ENCODE results near the gene PRSS8.
A peak's percentile ranks its signal among the peaks of the same experiment; 100 is the strongest.

The PRSS8 gene

DNA sequence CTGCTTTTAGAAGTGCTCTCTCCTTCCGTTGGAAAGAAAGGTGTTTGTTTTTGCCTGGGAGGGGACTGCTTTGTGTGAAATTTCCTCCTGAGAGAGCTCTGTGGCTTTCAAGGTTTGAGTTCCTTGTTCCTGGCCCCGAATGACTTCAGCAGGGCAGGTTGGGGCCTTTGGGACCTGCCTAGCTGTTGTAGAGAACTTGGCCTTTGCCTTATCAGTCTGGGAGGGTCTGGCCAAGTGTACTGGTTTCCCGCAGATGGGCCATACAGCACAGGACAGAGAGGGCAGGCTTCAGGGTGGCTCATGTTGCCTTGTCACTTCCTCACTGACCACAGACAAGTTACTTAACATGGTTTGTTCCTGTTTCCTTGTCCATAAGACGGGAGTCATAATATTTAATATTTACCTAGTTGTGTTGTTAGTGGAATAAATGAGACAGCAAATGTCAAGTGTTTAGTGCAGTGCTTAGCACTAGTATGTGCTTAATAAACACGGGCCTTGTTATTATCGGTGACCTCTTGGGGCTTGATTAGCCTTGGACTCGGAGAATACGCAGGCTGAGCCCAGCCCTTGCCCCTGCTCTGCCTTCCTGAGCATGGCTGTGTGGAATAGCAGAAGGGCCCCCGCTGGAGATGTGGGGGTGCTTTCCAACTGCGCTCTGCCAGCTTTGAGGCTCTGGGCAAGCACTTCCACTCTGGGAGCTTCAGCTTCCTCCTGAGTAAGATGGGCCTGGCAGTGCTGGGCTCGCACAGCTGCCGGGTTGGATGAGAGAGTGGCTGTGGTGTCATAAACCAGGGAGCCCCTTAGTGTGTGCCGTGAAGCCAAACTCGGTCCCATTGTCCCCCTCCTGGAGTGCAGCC, 6.6 kb downstream of the PRSS8 start:
- no peak for DNase-seq

GRCh38 chr16:31127182-31127581, 8.3 kb downstream of the PRSS8 start:
- DNase-seq: no peak

- no peak for DNase-seq
These were observed 9.7 kb downstream of the PRSS8 start for GRCh38 chr16:31125844-31126243.

- no peak for DNase-seq
These were observed 15.4 kb downstream of the PRSS8 start for GRCh38 chr16:31120129-31120528.

DNA sequence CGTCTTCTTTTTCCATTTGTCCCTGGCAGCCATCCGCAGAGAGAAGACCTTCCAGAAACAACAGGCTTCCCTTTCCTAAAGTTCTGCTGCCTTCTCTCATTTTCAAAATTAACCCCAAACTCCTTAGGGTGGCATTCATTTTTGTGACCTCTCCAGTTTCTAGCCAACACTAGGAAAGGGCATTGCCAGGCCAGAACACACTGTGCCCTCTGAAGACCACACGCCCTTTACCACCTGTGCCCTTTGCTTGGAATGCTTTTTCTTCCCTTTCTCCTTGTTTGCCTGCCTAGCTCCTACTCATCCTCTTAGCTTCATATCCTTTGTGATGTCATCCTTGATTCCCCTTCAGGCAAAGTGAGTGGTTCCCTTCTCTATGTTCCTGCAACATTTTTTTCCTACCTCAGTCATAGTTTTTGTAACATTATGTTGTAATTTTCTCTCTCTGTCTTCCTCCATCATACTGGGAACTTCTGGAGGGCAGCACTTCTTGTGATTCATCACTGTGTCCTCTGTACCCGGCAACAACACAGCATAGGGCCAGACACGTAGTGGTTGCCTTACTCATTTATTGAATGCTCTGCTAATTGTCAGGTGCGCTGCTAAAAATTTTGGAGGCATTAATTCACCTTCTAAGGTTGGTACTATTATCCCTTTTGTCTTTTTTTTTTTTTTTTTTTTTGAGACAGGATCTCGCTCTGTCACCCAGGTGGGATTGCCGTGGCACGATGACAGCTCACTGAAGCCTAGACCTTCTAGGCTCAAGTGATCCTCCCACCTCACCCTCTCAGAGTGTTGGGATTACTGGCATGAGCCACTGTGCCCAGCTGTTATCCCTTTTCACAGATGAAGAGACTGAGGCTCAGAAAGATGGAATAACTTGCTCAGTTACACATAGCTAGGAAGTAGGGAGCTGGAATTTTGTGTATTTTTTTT, 17.0 kb downstream of the PRSS8 start:
- DNase-seq: peak; percentile 24

DNA sequence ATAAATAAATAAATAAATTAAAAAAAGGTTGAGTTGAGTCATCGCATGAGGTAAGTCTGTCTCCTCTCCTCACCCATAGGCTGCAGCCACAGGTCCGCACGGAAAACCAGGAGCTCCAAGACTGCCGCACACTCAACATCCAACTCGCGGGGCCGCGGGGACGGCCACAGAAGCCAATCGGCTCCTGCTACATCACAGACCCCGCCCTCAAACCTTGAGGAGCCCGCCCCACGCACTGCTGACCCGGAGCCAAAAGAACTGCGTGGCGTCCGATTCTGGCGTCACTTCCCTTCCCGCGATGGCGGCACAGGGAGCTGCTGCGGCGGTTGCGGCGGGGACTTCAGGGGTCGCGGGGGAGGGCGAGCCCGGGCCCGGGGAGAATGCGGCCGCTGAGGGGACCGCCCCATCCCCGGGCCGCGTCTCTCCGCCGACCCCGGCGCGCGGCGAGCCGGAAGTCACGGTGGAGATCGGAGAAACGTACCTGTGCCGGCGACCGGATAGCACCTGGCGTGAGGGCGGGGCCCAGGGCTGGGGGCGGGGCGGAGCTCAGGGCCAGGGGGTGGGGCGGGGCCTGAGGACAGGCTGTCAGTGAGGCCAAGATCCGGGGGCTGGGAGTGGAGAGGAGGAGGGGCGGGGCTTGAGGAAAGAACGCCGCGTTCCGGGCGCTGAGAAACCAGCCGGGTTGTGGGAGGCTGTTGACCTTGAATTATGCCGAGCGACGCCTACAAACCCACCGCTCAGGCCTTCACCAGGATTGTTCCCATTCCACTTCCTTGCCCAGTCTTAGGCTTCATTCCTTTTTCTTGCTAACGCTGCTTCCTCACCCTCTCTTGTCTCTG, 17.9 kb downstream of the PRSS8 start, which contains the start of gene KAT8:
TSS of gene KAT8 (plus strand) at position 281 of the 839 bp plus-strand sequence. CDS start at position 299, 18 bp downstream.
- DNase-seq: peak; percentile 98

GRCh38 chr16:31114468-31114867, 21.1 kb downstream of the PRSS8 start:
- no peak for DNase-seq

GRCh38 chr16:31113121-31114120, 22.1 kb downstream of the PRSS8 start:
- no peak for DNase-seq

DNA sequence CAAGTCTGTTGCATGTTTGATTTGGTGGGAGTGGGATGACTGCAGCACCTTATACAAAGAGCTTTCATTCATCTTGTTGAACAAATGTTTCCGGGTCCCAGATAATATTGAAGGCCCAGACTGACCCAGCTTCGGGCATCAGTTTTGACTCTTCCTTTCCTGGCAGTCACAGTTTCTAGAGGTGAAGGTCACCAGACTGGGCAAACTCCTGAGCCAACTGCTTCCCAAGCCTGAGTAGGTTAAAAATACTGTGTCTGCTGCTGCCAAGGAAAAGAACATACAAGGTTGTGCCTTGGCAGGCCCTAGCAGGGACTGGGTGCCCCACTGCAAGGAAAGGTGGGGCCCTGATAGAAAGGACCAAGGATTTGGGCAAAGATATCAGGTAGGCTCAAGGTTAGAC, 22.8 kb downstream of the PRSS8 start:
- DNase-seq: no peak

DNA sequence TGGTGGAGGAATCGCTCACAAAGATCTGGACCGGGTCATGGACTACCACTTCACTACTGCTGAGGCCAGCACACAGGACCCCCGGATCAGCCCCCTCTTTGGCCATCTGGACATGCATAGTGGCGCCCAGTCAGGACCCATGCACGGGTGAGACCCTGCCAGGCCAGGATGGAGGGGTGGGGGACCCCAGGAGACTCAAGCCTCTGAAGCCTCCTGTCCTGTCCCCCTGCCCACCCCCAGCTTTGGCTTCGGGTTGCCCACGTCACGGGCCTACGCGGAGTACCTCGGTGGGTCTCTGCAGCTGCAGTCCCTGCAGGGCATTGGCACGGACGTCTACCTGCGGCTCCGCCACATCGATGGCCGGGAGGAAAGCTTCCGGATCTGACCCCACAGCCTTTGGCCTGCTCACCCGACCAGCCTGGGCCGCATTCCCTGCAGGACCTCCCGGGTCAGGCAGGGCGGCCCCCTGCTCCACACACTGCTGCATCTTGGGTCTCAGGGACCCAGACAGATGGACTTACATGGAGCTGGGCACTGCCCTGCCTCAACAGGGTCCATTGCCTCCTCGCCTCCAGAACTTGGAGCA, 23.6 kb downstream of the PRSS8 start:
- no peak for DNase-seq

- no peak for DNase-seq
These were observed 25.2 kb downstream of the PRSS8 start for GRCh38 chr16:31110106-31111034.

- no peak for DNase-seq
These were observed 25.9 kb downstream of the PRSS8 start for GRCh38 chr16:31109622-31110021.

DNA sequence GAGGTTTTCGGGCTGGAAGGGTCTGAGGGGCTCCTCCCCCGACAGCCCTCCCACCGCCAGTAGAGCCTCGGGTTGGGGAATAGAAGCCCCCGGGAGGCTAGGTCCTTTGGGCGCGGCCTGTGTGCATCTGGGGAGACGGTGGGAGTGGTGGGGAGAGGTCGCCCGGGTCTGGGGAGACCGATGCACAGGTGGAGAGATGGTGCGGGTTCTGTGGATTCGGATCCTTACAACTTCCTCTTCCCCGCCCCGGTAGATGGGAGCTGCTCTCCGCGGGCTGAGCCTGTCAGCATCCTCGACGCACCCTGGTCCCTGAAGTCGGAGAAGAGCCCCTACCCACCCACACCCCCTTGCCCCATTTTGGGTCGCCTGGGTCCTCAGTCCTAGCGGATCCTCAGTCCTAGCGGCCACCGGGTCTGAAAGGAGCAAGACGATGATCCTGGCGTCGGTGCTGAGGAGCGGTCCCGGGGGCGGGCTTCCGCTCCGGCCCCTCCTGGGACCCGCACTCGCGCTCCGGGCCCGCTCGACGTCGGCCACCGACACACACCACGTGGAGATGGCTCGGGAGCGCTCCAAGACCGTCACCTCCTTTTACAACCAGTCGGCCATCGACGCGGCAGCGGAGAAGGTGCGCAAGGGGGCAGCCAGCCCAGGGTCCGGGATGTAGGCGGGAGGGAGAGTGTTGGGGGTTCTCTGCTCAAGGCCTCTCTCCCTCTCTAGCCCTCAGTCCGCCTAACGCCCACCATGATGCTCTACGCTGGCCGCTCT, 26.6 kb downstream of the PRSS8 start:
- no peak for DNase-seq

- DNase-seq: peak; percentile 77
These were observed 27.3 kb downstream of the PRSS8 start, which contains the start of gene BCKDK for GRCh38 chr16:31108035-31108793. TSS of gene BCKDK (plus strand) at chr16:31108386. CDS start at chr16:31109224, 838 bp downstream.

GRCh38 chr16:31107465-31107867, 28.1 kb downstream of the PRSS8 start:
- DNase-seq: no peak

GRCh38 chr16:31106509-31107464, 28.7 kb downstream of the PRSS8 start:
- DNase-seq: no peak

Measured in fibroblast of skin of abdomen (primary cell).